ENCODE data around the gene CCDC92.

Gene CCDC92

DNA sequence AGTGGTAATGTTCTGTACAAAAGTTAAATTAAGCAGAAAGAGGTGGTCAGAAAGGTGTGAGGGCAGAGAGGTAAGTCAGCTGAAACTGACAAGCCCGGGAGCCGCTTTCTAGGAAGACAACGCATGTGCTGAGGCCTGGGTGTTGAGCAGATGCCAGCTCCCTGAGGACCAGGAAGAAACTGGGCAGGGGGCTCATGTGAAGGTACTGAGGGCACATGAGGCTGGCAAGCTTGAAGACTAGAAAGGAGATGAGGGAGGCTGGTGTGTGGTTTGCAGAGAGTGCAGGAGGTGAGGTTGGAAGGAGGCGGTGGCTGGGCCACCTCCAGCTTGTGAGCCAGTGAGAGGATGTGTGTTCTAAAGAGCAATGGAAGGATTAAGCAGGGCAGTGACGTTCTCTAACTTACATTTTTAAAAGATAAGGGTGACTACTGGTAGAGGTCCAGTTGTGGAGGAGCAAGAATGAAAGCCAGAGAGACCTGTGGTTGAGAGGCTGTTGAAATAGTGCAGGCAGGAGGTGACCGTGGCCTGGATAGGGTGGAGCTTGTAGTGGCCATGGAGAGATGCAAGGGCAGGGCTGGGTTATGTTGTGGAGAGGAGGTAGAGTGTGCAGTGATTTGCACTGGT lies 29.5 kb upstream of the CCDC92 start:
- no peak for DNase-seq

DNA sequence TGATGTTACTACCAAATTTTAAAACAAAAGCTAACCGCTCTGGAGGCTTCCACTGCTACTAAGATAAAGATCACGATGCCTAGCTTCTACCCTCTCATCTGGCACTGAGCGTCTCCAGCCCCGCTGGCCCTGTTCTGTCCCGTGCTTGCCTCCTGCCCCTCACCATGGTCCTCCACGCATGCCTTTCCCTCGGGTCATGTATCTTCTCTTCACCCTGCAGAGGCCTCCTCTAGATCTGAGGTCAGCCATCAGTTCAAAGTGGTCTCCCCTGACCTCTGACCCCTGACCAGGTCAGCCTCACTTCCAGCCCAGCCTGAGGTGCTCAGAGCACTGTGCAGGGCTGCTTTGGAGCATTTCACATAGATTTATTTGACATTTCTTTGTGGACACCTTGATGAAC lies 28.7 kb upstream of the CCDC92 start:
- no peak for DNase-seq

DNA sequence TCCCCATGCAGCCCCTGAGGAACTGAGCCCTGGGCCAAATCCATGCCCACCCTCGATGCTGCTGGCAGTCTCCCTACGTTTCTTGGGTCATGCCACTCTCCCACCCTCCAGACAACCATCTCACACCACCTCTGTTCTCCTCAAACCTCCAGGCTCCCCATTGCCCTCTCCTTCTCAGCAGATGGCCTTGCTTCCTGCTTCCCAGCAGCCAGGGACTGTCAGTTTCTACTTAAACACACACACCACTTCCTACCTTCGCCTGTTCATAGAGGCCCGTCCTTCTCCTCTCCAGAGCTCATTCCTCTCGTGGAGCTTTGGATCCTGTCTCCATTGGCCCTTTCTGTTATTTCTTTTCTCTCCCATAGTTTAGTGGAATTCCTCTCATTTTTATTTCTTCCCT lies 27.5 kb upstream of the CCDC92 start:
- no peak for DNase-seq

DNA sequence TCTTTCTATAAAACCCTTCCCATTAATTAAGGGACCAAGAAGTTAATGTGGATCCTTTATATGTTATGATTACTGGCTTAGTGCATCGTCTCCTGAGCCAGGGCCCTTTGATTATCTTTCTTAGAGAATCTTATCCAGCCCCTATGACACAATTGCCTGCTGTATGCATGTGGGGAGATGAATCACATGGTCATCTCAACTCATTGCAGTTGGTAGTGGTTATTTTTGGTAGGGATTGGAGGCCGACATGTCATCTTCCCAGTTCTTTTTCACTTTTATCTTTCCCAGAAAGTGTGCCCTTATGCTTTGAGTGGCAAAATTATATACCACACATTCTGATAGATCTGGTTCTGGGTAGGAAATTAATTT lies 26.3 kb upstream of the CCDC92 start:
- DNase-seq = no peak

DNA sequence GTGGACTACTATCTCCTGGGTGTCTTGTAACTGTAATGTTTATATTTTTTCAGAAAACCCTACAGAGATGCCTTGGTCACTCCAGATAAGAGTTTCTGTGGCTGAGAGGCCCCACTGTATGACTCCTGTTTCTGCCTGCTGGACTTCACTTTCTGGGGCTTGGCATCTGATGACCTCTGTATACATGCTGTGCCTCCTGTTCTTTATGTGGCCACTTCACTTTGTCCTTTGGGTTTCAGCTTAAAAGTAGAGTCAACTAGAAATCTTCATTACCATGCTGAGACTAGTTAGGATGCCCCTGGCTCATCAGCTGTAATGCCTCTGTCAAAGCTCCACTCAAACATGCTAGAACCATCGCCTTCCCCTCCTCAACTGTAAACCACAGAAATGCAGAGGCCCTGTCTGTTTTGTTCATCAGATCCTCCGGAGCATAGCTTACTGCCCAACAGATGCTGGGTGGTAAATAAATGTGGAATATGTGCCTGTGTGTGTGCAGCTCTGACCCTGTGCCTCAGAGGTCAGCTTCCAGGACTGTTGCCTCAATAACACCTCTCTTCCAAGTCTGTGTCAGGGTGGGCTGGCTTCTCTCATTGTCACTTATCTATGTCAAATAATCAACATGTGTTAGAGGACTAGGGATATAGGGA lies 25.8 kb upstream of the CCDC92 start:
- no peak for DNase-seq

DNA sequence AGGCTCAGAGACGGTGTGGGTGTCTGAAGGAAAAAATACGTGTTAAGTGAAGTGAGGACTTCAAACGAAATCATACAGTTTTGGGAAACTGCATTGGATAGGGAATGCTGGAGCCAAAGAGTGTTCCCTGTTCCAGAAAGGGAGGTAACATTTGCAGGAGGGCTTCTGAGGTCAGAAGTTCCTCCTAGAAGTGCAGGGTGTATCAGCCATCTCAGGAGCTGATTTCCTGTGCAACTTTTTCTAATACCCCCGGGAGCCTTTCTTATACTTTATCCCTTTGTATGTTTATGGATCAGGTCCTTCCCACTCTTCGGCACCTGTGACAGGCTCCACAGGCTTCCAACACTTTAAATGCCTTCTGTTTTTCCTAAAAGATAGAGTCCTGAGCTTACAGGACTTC lies 25.3 kb upstream of the CCDC92 start:
- no peak for DNase-seq

DNA sequence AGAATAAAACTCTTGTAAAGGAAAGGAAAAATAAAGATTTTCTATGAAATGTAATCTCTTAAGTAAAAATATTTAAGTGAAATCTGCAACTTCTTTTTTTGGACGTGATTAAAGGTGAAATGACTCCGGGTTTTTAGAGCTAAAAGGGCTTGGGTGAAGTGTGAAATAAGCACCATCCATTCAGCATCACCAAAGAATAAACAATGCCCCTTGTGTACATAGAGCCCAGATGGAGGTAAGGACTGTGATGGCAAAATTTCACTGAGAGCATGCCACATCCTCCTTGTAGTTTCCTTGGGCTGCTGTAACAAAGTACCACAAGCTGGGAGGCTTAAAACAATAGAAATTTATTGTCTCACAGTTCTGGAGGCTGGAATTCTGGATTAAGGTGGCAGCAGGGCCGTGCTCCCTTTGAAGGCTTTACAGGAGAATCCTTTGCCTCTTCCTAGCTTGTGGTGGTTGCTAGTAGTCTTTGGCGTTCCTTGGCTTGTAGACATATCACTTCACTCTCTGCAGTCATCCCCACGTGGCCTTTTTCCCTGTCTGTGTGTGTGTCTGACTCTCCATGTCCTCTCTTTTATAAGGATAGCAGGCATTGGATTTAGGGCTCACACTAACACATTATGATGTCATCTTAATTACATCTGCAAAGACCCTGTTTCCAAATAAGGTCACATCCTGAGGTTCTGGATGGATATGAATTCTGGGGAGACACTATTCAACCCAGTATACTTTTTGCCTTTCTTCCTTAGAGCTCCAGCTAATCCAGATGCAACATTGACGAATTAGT lies 24.6 kb upstream of the CCDC92 start:
- DNase-seq = no peak

DNA sequence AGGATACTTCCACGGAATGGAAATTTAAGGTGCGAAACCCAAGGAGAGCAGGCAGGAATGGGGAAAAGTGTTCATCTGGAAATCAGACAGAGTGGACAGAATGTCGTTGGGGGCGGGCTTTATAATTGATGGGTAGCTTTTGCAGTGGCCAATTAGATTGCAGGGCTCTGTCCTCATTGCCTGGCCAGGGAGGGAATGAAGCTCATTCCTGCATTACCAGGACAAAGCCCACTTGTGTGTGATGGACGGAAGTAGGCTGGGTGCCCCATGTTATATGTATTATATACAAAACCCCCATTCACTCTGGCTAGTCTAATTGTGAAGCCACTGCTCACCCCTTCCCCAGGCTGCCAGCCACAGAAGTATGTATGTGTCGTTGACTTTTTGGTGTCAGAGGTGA lies 23.9 kb upstream of the CCDC92 start:
- DNase-seq = no peak

DNA sequence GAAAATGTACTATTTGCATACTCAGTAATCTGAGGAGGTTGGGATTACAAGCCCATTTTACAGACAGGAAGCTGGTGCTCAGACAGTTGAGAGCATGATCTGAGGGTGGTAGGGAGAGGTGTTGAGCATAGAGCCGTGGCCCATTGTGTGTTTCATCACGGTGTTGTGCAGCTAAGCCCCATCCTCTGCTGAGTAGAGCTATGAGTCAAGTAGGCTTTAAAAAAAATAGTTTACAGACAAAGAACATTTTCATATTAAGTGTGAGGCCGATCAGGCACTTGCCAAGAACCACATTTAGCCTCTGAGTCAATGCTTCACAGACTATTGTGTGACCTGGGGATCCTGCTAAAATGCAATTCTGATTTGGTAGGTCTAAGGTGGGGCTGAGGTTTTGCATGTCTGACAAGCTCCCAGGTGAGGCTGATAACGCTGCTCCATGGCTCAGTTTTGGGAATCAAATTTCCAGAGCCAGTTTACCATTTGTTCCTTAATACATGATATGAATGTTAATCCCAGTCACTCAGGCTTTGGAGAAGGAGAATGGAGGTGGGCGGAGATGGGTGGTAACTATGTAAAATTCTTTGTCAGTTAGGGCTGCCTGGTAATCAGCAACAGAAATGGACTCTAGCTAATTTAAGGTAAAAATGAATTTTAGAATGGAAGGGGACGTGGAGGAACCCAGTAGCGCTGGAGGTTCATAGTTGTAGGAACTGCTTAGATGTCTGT lies 22.6 kb upstream of the CCDC92 start:
- DNase-seq = peak; percentile 10

DNA sequence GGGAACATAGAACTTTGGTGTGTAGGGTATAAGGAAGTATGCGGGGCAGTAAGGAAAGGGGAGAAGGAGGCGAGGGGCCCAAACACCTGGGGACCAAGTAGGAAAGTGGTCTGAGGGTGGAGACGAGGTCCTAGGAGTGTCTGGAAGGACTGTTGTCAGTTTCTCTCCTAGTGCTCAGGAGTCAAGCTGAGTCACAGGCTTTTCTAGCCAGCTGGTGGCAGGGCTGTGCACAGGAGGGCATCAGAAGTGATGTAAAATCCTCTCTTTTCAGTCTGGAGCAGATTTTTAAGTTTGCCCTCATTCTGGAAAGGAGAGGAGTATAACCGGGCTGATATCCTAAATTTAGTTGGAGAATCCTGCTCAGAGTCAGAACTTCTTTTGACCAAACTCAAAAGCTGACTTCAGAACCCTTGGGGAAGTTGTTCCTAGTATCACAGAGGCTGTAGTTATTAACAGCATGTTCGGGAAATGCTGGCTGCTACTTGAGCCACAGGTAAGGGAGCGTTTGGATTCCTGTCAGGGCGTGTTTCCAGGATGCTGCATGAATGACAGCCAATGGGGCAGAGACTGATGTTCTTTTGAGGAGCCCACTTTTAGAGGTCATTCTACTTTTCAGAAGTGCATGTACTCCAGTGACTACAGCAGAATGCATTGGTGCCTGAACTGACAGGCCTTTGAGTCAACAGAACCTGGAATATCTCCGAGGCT lies 19.6 kb upstream of the CCDC92 start:
- no peak for DNase-seq

DNA sequence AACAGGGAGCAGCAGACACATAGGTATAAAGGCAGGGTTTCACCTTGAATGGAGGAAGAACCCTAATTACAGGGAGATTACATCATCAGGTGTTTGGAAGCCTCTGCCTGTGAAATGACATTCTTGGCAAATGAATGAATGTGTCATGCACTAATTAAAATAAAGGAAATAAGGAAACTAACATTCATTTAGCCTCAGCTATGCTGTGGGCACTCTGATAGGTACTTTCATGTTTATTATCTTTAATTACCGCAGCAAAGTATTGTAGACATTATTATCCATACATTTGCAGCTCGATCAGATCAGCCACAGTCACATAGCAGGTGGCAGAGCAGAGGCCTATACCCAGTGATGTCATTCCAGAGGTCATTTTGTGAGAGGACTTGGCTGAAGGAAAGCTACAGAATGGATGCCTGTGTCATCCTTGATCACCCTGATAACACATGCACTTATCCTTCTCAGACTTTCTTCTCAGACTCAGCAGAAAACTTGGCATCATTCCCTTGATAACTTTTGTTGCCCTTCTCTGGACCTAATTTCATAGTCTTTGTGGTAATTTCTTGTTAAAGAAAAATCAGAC lies 18.8 kb upstream of the CCDC92 start:
- no peak for DNase-seq

DNA sequence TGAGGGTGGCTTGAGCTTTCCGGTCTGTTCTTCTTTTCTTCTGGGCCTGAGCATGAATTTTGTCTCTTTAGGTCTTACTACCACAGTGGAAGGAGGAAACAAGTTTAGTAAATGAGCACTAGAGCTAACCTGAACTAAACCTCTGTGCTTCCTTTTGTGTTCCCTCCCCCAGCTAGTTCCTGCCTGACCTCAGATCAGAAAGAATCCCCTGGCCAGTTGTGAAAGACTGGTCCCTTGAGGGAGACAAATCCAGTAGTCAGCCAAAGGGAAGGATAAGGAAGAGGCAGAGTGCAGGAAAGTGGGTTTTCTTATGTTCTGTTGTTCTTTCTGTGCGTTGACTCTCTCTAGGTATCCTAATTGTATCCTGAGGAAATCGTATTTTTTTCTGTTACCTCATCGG lies 17.9 kb upstream of the CCDC92 start:
- no peak for DNase-seq

DNA sequence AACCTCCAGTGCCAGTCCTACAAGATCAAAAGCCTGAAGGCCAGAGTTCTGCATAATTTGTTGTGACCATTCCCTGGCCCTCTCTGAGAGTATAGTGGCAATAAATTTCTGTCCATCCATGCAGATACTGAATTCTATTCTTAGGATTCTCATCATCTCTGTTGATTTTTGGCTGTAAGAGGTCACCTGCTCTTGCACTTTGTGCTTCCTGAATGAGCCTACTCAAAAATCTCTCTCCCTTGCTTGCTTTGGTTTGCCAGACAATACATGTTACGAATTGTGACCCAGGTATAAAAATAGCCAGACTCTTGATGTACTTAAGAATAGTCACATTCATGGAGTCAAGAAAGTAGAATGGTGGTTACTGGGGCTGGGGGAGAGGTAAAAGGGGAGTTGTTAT lies 17.1 kb upstream of the CCDC92 start:
- DNase-seq = no peak

DNA sequence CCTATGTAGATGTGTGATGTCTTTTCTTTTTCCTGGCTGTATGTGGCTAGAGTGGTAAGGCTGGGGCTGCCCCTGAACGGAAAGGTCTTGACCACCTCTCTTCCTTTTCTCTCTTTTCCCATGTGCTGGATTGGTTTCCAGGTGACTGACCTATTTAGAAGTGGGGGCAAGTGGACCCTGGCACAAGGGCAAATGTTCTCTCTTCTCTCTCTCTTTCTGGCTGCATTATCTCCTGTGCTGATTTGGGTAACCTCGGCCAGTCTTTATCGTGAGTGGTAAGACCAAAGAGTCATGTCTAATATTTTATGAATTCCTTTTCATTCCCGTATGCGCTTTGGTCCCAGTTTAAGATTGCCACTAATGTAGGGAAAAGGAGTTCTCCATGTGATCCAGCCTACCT lies 16.5 kb upstream of the CCDC92 start:
- no peak for DNase-seq

DNA sequence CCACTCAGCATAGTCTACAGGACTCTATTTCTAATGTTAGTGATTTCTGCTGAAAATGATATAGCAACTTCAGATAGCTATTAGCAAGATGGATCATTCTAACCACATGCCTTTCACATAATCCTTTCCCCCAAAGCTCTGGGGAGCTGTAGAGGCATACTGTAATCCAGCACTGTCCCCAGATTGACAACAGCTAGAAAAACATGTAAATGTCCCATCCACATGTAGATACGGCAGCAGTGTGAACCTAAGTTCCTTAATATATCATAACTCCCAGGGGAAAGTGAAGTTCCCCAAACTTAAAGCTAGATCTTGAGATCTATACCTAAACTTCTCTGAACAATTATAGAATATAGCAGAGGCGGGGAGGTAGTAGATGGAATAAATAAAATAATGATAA lies 14.4 kb upstream of the CCDC92 start:
- DNase-seq = no peak

DNA sequence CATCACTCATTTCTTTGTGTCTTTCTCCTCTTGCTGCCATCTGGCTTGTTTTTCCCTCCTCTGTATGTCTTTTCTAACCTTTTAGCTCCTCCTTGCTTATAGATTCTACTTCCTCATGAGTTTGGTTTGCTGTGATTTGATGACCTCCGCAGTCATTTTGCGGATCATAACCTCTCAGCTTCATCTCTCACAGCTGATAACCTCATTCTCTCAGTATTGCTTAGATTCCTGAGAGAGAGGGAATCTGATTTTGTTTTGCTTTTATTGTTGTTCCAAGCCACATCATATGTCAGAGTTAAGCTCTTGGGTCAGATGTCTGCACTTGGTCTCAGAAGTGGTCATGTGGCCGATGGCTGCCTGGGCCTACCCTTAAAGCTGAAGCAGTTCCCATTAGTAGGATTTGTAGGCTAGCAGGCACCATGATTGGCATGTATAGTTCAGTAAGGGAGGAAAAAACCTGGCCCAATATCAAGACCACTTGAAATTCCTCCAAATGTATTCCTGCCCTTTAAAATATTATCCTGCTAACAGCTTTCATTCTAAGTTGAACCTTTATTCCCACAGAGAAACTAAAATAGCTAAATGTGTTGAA lies 13.8 kb upstream of the CCDC92 start:
- no peak for DNase-seq

DNA sequence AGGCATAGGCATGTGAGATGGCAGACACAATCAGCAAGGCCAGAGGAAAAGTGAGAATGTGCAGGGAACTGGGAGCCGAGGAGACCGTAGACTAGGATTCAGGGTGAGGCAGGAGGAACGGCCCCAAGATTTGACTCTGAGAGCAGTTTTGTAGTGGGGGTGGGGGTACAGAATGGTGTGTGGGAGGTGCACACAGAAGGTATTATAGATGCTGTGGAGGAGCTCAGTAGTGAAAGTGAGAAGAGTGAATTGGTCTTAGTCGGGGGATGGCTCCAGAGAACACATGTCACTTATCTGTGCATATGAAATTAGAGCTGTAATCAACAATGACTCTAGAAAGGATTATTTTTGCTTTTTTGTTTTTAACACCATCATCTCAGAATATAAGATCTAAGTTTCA lies 12.3 kb upstream of the CCDC92 start:
- DNase-seq = no peak

DNA sequence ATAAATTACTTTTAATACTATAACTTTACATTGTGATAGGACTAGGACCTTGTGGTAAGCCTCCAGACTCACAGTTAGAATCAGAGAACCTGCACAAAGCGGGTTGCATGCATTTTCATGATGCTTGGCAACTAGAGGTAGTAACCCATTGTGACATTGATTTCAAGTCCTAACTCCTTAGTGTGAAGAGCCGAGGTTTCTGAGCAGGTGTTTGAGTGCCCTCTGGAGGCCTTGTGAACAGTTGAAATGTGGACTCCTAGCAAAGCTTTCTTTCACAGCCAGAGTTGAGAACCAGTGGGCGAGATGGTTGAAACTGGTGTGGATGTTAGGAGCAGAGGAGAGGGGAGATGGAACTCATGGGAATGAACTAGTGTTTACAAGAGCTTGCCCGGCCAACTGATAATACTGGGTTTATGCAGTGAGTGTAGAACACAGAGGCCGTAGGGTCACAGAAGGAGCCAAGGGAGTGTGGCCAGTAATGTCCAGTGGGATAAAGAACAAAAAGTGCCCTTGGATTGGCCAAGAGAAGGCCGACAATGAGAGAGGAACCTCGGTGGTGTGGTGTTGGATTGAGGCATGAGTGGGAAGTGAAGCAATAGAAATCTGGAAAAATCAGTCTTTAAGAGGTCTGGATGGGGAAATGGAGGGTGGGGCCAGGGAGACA lies 11.3 kb upstream of the CCDC92 start:
- DNase-seq = peak; percentile 60

DNA sequence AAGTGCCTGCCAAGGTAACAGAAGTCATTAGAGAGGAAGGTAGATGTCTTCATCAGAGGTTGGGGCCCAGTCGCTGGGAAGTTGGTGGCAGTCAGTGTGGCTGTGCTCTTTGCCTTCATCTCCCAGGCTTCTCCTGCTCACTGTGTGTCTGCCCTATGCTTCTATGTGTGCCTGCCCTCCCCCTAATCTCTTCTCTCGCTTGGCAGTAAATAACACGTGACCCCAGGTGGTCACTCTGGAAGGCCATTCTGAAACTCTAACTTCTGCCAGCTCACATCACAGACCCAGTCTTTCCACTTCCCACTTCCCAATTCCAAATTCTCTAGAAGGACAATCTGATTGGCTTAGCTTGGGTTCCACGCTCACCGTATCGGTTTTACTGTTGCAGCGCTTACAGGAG lies 9.6 kb upstream of the CCDC92 start:
- no peak for DNase-seq

DNA sequence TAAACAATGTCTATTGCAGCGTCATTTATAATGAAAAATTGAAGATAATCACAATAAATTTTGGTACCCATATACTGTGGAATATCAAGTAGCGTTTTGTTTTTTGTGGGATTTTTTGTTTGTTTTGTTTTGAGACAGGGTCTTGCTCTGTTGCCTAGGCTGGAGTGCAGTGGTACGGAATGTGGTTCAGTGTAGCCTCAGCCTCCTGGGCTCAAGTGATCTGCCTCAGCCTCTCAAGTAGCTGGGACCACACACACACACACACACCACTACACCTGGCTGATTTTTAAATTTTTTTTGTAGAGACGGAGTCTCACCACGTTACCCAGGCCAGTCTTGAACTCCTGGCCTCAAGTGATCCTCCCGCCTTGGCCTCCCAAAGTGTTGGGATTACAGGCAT lies 6.9 kb upstream of the CCDC92 start:
- no peak for DNase-seq

DNA sequence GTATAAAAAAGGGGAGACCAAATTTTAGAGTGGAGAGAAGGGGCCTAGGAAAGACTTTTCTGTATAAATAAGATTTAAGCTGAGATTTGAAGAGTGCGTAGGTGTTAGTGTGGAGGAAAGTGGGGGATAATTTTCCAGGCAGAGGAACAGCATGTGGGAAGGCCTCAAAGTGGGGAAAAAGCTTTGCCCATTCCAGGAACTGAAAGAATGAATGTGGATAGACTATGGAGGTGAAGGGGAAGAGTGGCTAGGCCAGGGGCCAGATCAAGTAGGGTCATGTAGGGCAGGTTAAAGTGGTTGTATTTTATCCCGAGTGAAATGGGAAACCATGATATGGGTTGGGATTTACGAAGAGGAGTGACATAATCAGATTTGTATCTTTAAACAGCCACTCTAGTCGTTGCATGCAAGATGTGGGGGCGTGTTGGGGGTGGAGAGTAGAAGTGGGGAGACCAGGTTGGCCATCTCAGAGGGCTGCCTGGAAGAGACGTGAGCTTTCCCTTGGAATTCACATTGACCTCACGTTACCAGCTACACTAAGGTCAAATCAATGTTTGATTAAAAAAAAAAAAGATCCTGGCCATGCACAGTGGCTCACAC lies 3.7 kb upstream of the CCDC92 start:
- DNase-seq = no peak
